H9 (cell line): ENCODE measurements around the gene KIF5C. TPM values are rescaled to one million over a fixed set of nuclear protein-coding genes. Genes with fewer than 3 reads are reported as not detected.
A peak's percentile ranks its signal among the peaks of the same experiment; 100 is the strongest.

Experiments used
- DNase-seq: peaks from one replicate; pipeline ENCODE4 v3.0.0-alpha.2; 2017
- H2AFZ ChIP-seq: one replicate; pipeline ENCODE4 v1.6.1; 2013; ENCODE audit warnings: mild to moderate bottlenecking, low read length, control low read depth, moderate library complexity
- H2AK5ac ChIP-seq: 2 replicates; pipeline ENCODE4 v1.6.1; 2013; ENCODE audit warnings: low read length, control low read depth, mixed read lengths; ENCODE audit not compliant: insufficient read length
- H2BK120ac ChIP-seq: one replicate; pipeline ENCODE4 v1.6.1; 2013; ENCODE audit warnings: low read depth, mild to moderate bottlenecking, low read length, control low read depth, inconsistent platforms; ENCODE audit not compliant: poor library complexity, severe bottlenecking
- H2BK12ac ChIP-seq: 2 replicates; pipeline ENCODE4 v1.6.1; 2013; ENCODE audit warnings: low read length, control low read depth, mixed read lengths, low read depth; ENCODE audit not compliant: insufficient read length
- H2BK15ac ChIP-seq: 2 replicates; pipeline ENCODE4 v1.6.1; 2013; ENCODE audit warnings: low read depth, low read length, control low read depth
- H2BK20ac ChIP-seq: one replicate; pipeline ENCODE4 v1.6.1; 2013; ENCODE audit warnings: low read depth, mild to moderate bottlenecking, low read length, control low read depth, inconsistent platforms; ENCODE audit not compliant: poor library complexity, severe bottlenecking
- H2BK5ac ChIP-seq: 2 replicates; pipeline ENCODE4 v1.6.1; 2013; ENCODE audit warnings: low read length, control low read depth, mixed read lengths; ENCODE audit not compliant: insufficient read length
- H3K14ac ChIP-seq: 2 replicates; pipeline ENCODE4 v1.6.1; 2013; ENCODE audit warnings: low read length, control low read depth; ENCODE audit not compliant: insufficient read depth
- H3K18ac ChIP-seq: 2 replicates; pipeline ENCODE4 v1.6.1; 2013; ENCODE audit warnings: low read depth, mild to moderate bottlenecking, mixed read lengths, low read length, control low read depth; ENCODE audit not compliant: insufficient read length
- H3K23ac ChIP-seq: 2 replicates; pipeline ENCODE4 v1.6.1; 2013; ENCODE audit warnings: low read length, control low read depth, mixed read lengths, low read depth; ENCODE audit not compliant: insufficient read length
- H3K23me2 ChIP-seq: 2 replicates; pipeline ENCODE4 v1.6.1; 2013; ENCODE audit warnings: low read depth, mild to moderate bottlenecking, mixed read lengths, low read length, control low read depth; ENCODE audit not compliant: insufficient read length, poor library complexity, severe bottlenecking
- H3K27ac ChIP-seq: 2 replicates; pipeline ENCODE4 v1.5.1; 2013; ENCODE audit warnings: low read length, control low read depth, mixed read lengths, low read depth; ENCODE audit not compliant: insufficient read length
- H3K27me3 ChIP-seq: 2 replicates; pipeline ENCODE4 v1.6.1; 2013; ENCODE audit warnings: low read length, control low read depth, inconsistent platforms; ENCODE audit not compliant: insufficient read depth
- H3K4ac ChIP-seq: 2 replicates; pipeline ENCODE4 v1.6.1; 2013; ENCODE audit warnings: low read depth, mild to moderate bottlenecking, control low read depth, inconsistent platforms, low read length, moderate library complexity
- H3K4me1 ChIP-seq: 2 replicates; pipeline ENCODE4 v1.6.1; 2013; ENCODE audit warnings: low read length, control low read depth, inconsistent platforms; ENCODE audit not compliant: insufficient read depth
- H3K4me2 ChIP-seq: 2 replicates; pipeline ENCODE4 v1.6.1; 2013; ENCODE audit warnings: low read length, control low read depth, mixed read lengths; ENCODE audit not compliant: insufficient read length, insufficient read depth
- H3K56ac ChIP-seq: 2 replicates; pipeline ENCODE4 v1.6.1; 2013; ENCODE audit warnings: low read depth, mild to moderate bottlenecking, mixed read lengths, low read length, control low read depth; ENCODE audit not compliant: insufficient read length
- H3K79me1 ChIP-seq: 2 replicates; pipeline ENCODE4 v1.6.1; 2013; ENCODE audit warnings: low read depth, mild to moderate bottlenecking, moderate library complexity, low read length, control low read depth, inconsistent platforms; ENCODE audit not compliant: insufficient read depth, poor library complexity, severe bottlenecking
- H3K79me2 ChIP-seq: 2 replicates; pipeline ENCODE4 v1.6.1; 2013; ENCODE audit warnings: low read length, control low read depth, inconsistent platforms; ENCODE audit not compliant: insufficient read depth
- H3K9ac ChIP-seq: 2 replicates; pipeline ENCODE4 v1.6.1; 2013; ENCODE audit warnings: low read length, control low read depth, mixed read lengths; ENCODE audit not compliant: insufficient read length; ENCODE audit errors: extremely low read depth
- H3K9me3 ChIP-seq: one replicate; pipeline ENCODE4 v1.6.1; 2013; ENCODE audit warnings: low read depth, low read length, inconsistent platforms; ENCODE audit not compliant: control insufficient read depth
- H3T11ph ChIP-seq: one replicate; pipeline ENCODE4 v1.6.1; 2013; ENCODE audit warnings: mild to moderate bottlenecking, low read length, control low read depth, inconsistent platforms
- H4K20me1 ChIP-seq: one replicate; pipeline ENCODE4 v1.6.1; 2013; ENCODE audit not compliant: control insufficient read depth, insufficient read length, insufficient read depth
- H4K5ac ChIP-seq: 2 replicates; pipeline ENCODE4 v1.6.1; 2013; ENCODE audit warnings: low read depth, mild to moderate bottlenecking, mixed read lengths, low read length, control low read depth; ENCODE audit not compliant: insufficient read length
- H4K8ac ChIP-seq: replicated peaks from 2 replicates; pipeline ENCODE4 v1.6.1; 2013; ENCODE audit warnings: low read length, control low read depth, mixed read lengths, low read depth; ENCODE audit not compliant: insufficient read length
- H4K91ac ChIP-seq: 2 replicates; pipeline ENCODE4 v1.6.1; 2013; ENCODE audit warnings: low read depth, mild to moderate bottlenecking, moderate library complexity, mixed read lengths, low read length, control low read depth; ENCODE audit not compliant: insufficient read length
- H3K27ac Mint-ChIP-seq, 3 experiments: 2 replicates in 2 of 3; 3 replicates in 1 of 3; pipeline ENCODE4 v1.8.0; 2020 to 2021; ENCODE audit warnings: mixed read lengths in 3 of 3, mild to moderate bottlenecking in 1 of 3, moderate library complexity in 1 of 3
- H3K27me3 Mint-ChIP-seq: 2 replicates; pipeline ENCODE4 v1.8.0; 2021; ENCODE audit warnings: low read depth, mild to moderate bottlenecking, moderate library complexity, mixed read lengths
- H3K36me3 Mint-ChIP-seq, 3 experiments: 2 replicates in 2 of 3; 3 replicates in 1 of 3; pipeline ENCODE4 v1.8.0; 2020 to 2021; ENCODE audit warnings: low read depth in 3 of 3, mixed read lengths in 3 of 3; ENCODE audit not compliant: insufficient read depth in 1 of 3
- H3K4me1 Mint-ChIP-seq, 2 experiments: 2 replicates each; pipeline ENCODE4 v1.8.0; 2020; ENCODE audit warnings: mixed read lengths in 2 of 2
- H3K4me3 Mint-ChIP-seq, 2 experiments: 2 replicates in 1 of 2; 3 replicates in 1 of 2; pipeline ENCODE4 v1.8.0; 2020 to 2021; ENCODE audit warnings: mild to moderate bottlenecking in 2 of 2, mixed read lengths in 2 of 2, moderate library complexity in 1 of 2
- H3K9me3 Mint-ChIP-seq, 2 experiments: 2 replicates in 1 of 2; 3 replicates in 1 of 2; pipeline ENCODE4 v1.8.0; 2020; ENCODE audit warnings: mild to moderate bottlenecking in 2 of 2, mixed read lengths in 2 of 2, moderate library complexity in 1 of 2
- CTCF ChIP-seq: fragments of 200-600 bp; sonication (generic); conservative IDR thresholded peaks from 3 replicates; pipeline ENCODE4 v1.8.0; 2021; ENCODE audit warnings: antibody characterized with exemption, mild to moderate bottlenecking
- WGBS: extraction: QIAGEN DNeasy Blood & Tissue Kit; methylation state at CpG from one replicate; pipeline ENCODE4 v1.1.7; 2013; ENCODE audit warnings: missing lambda C conversion rate, low lambda C conversion rate, mixed read lengths; ENCODE audit not compliant: insufficient read length; ENCODE audit errors: extremely low coverage; 5-methylcytosine and 5-hydroxymethylcytosine counted together
- total RNA-seq: library from RNA; stranded (reverse); gene quantifications from 2 replicates; pipeline ENCODE4 v1.2.1, GENCODE V29; 2021

Gene KIF5C
- total RNA-seq, 1 experiment from 2014 or later: 52.9 TPM

- H2BK120ac ChIP-seq: no peak overlapping the region
- peaks cover 4% of the 10 kb centered on the region for H3K23me2 ChIP-seq
- peak overlapping the region; percentile 59 for H3K9ac ChIP-seq
- WGBS: no CpG with 5 or more reads among the region's 25 CpGs
- H3K9me3 ChIP-seq: no peaks in the 10 kb centered on the region
- peaks cover 8 to 12% of the 10 kb centered on the region in 2 experiments; a peak in 3 of 5 replicates for H3K9me3 Mint-ChIP-seq
- H3K36me3 Mint-ChIP-seq: peaks cover 20 to 27% (median 23%) of the 10 kb centered on the region in 3 experiments
- no peak overlapping the region for H2BK12ac ChIP-seq
- H3K4me1 ChIP-seq: peaks cover 3% of the 10 kb centered on the region; the same call in 1 of the 2 replicates
- no peak overlapping the region for H3K23ac ChIP-seq
- no peak overlapping the region for H3K4ac ChIP-seq
- DNase-seq: peak; percentile 73
- H3K27ac Mint-ChIP-seq: peak overlapping the region; percentile 63 to 97 (median 86); a peak in 4 of 7 replicates
- H3K18ac ChIP-seq: peak overlapping the region; percentile 5
- peak overlapping the region; percentile 91 to 97 for H3K4me3 Mint-ChIP-seq
- peaks cover 11 to 17% of the 10 kb centered on the region in 2 experiments for H3K4me1 Mint-ChIP-seq
- no peak overlapping the region for H4K8ac ChIP-seq
- no peaks in the 10 kb centered on the region for H4K20me1 ChIP-seq
- H2BK15ac ChIP-seq: no peak overlapping the region
- no peaks in the 10 kb centered on the region for H3K79me1 ChIP-seq
- no peak overlapping the region for H2AK5ac ChIP-seq
- no peak overlapping the region for H2BK5ac ChIP-seq
- no peak overlapping the region for H3T11ph ChIP-seq
- H3K79me2 ChIP-seq: peaks cover 3% of the 10 kb centered on the region; the same call in 1 of the 2 replicates
- H3K14ac ChIP-seq: peak overlapping the region; percentile 4; the same call in 1 of the 2 replicates
- H2AFZ ChIP-seq: no peak overlapping the region
- peaks cover 37% of the 10 kb centered on the region for H3K27me3 Mint-ChIP-seq
- no peak overlapping the region for H4K5ac ChIP-seq
- no peak overlapping the region for H3K27ac ChIP-seq
- H3K4me2 ChIP-seq: peak overlapping the region; percentile 85
- H3K27me3 ChIP-seq: no peaks in the 10 kb centered on the region; the same call in 1 of the 2 replicates
- H3K56ac ChIP-seq: no peak overlapping the region
- H4K91ac ChIP-seq: no peak overlapping the region
- H2BK20ac ChIP-seq: no peak overlapping the region
- no peak for TF ChIP-seq CTCF
Measured at GRCh38 chr2:148876202-148876594, 1.2 kb downstream of the KIF5C start.
